BJ (cell line): ENCODE measurements around the gene NTMT1. TPM values are rescaled to one million over a fixed set of nuclear protein-coding genes. Genes with fewer than 3 reads are reported as not detected.

Experiments
- CTCF ChIA-PET: fragments of 350-600 bp; formaldehyde crosslinking; extraction: SDS; loops from one replicate; lab custom pipeline; 2021; ENCODE audit warnings: antibody characterized with exemption, inconsistent platforms; lab: Yijun Ruan, JAX
- POLR2A ChIA-PET: fragments of 300-600 bp; sonication (Branson Sonifier 250); formaldehyde crosslinking; extraction: SDS; loops from one replicate; lab custom pipeline; 2021; ENCODE audit warnings: antibody characterized with exemption; lab: Charles Lee
- DNase-seq: peaks from one replicate; pipeline ENCODE4 v3.0.0-alpha.2; 2011; ENCODE audit warnings: low read depth
- H3K27me3 ChIP-seq: 2 replicates; pipeline ENCODE4 v1.6.0; 2011; ENCODE audit warnings: low read length; ENCODE audit not compliant: control insufficient read depth, insufficient read depth
- H3K36me3 ChIP-seq: 2 replicates; pipeline ENCODE4 v1.5.1; 2011; ENCODE audit warnings: low read length; ENCODE audit not compliant: control insufficient read depth, insufficient read depth
- H3K4me3 ChIP-seq: 2 replicates; pipeline ENCODE4 v1.5.1; 2011; ENCODE audit warnings: low read depth, mild to moderate bottlenecking, control low read depth, low read length
- polyA plus RNA-seq: library from polyadenylated mRNA; depleted of rRNA; stranded (reverse); fragments of >200 nt; gene quantifications from 2 replicates; pipeline ENCODE4 v1.2.3, GENCODE V29; 2011
- TF ChIP-seq, protein P1 (sequence below): IDR thresholded peaks from 2 replicates; pipeline ENCODE4 v1.5.1; 2011; ENCODE audit warnings: low read depth, mild to moderate bottlenecking, control low read depth, inconsistent platforms, low read length, moderate library complexity; ENCODE audit not compliant: insufficient read depth

Gene NTMT1
- polyA plus RNA-seq, 1 experiment = 96.3 TPM

DNA sequence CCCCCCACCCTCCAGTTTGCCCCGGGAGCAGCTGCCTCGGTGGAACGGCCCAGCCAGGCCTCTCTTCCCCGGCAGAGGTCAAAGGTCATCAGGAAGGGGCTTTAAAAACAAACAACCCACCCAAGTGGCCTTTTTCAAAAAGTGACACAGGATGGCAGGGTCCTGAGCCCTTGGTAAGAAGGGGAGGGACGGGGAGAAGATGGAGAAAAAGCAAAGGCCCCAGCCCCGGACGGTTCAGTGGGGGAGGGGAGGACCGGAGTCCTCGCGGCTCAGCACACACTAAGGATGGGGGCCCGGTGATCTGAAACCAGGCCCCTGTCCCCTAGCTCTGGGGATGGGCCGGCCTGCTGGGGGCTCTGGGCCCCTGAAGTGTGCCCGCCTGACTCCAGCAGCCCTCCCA is 40.6 kb downstream of the NTMT1 start:
- ChIA-PET POLR2A (no interaction called here), CTCF (interaction anchor here (0.6 to 1.8 kb wide), 3 partner anchors 24 to 72 kb away, joined by 3 to 5 read pairs (median 4); partner anchors contain the start of gene ASB6)
- DNase-seq = no peak
- H3K27me3 ChIP-seq = no peaks in the 10 kb centered on the region
- peaks cover 4% of the 10 kb centered on the region for H3K36me3 ChIP-seq
- TF ChIP-seq, protein P1, sequence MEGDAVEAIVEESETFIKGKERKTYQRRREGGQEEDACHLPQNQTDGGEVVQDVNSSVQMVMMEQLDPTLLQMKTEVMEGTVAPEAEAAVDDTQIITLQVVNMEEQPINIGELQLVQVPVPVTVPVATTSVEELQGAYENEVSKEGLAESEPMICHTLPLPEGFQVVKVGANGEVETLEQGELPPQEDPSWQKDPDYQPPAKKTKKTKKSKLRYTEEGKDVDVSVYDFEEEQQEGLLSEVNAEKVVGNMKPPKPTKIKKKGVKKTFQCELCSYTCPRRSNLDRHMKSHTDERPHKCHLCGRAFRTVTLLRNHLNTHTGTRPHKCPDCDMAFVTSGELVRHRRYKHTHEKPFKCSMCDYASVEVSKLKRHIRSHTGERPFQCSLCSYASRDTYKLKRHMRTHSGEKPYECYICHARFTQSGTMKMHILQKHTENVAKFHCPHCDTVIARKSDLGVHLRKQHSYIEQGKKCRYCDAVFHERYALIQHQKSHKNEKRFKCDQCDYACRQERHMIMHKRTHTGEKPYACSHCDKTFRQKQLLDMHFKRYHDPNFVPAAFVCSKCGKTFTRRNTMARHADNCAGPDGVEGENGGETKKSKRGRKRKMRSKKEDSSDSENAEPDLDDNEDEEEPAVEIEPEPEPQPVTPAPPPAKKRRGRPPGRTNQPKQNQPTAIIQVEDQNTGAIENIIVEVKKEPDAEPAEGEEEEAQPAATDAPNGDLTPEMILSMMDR = no peak
- peak overlapping the region; percentile 83 for H3K4me3 ChIP-seq

DNA sequence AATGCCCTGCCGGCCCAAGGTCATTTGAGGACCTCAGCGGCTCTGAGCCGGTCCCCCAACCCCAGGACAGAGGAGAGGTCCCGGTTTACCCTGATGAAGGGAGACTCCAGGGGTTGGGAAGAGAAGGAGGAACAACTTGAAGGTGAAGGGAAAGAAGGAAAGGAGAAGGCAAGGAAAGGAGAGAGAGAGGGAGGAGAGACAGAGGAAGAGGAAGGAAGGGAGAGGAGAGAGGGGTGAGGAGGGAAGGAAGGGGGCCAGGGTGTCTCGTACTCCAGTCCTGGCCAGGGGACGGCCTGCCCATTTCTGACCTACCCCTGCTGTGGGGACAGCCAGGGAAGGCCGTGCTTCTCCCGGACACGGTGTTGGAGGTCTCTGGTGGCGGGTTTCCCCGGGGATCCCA is 41.4 kb downstream of the NTMT1 start:
- ChIA-PET POLR2A (no interaction called here), CTCF (interaction anchor here (0.6 to 1.8 kb wide), 2 partner anchors 25 to 71 kb away, joined by 3 to 5 read pairs; partner anchors contain the start of gene ASB6)
- peaks cover 4% of the 10 kb centered on the region for H3K36me3 ChIP-seq
- DNase-seq = no peak
- TF ChIP-seq, protein P1 = no peak
- H3K4me3 ChIP-seq = peak overlapping the region; percentile 83
- H3K27me3 ChIP-seq = no peaks in the 10 kb centered on the region

DNA sequence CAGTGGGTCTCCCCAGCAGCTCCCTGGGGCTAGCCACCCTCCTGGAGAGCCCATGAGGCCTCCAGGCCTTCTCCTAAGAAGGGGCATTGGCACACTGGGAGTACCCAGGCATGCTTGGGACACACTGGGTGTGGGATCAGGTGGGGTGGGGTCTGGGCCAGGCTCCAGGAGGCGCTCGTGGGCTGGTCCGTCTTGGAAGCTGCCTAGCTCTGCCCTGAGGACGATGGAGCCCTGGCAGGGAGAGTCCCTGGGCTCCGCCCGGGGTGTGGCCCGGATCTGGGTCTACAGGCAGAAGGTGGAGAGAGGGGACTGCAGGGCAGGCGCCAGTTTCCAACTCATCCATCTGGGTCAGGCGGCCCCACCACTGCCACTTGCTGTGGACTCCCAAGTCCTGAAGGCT is 41.9 kb downstream of the NTMT1 start:
- TF ChIP-seq, protein P1 = 0 out of 2 replicates have a peak, but pooled peaks have one; percentile 8
- ChIA-PET POLR2A (interaction anchor here (0.7 kb wide), 1 partner anchor 248 kb away, joined by 9 read pairs; no protein-coding TSS in a partner anchor), CTCF (no interaction called here)
- DNase-seq = no peak
- peak overlapping the region; percentile 83 for H3K4me3 ChIP-seq
- H3K36me3 ChIP-seq = peaks cover 4% of the 10 kb centered on the region
- H3K27me3 ChIP-seq = no peaks in the 10 kb centered on the region

DNA sequence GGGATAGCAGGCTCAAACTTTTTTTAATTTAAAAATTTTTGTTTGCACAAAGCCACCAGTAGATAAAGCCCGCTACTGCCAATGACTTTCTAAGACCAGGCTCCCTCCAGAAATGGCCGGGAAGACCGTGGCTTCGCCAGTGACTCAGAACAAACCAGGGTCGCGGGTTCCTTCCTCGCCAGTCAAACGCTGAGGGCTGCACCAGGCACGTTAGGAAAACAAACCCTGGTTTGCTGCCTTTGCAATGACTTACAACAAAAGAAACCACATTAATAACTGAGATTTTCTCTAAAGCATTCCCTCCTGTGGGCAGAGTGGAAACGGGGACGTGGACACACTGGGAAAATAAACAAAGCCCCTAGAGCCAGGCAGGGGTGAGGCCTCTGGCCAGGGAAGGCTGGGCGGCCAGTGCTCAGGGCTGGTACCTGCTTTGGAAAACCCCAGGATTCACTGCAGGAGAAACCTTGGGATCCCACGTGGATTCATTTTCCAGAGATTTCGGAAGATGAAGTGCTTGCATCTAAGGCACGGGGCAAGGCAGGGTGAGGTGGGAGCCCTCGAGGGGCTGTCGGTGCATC is 43.3 kb downstream of the NTMT1 start:
- ChIA-PET CTCF (no interaction called here), POLR2A (no interaction called here)
- peaks cover 4% of the 10 kb centered on the region for H3K36me3 ChIP-seq
- no peaks in the 10 kb centered on the region for H3K27me3 ChIP-seq
- DNase-seq = peak; percentile 26
- TF ChIP-seq, protein P1 = no peak
- no peak overlapping the region for H3K4me3 ChIP-seq

DNA sequence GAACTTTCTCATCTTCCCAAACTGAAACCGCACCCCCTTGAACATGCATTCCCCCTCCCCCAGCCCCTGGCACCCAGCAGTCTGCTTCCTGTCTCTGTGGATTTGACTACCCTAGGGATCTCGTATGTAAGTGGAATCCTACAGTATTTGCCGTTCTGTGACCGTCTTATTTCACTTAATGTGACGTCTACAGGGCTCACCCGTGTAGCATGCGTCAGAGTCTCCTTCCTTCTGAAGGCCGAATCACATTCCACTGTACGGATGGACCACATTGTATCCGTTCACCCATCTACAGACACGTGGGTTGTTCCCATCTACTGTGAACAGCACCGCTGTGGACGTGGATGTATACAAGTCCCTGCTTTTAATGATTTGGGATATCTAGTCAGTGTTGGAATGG is 44.0 kb downstream of the NTMT1 start:
- peaks cover 4% of the 10 kb centered on the region for H3K36me3 ChIP-seq
- ChIA-PET POLR2A (no interaction called here), CTCF (no interaction called here)
- no peak for DNase-seq
- no peak overlapping the region for H3K4me3 ChIP-seq
- no peaks in the 10 kb centered on the region for H3K27me3 ChIP-seq
- TF ChIP-seq, protein P1 = no peak
